Sciatic nerve (tissue), 2 donors: Measurements from ENCODE around the gene RAB3D. TPM values are rescaled to one million over a fixed set of nuclear protein-coding genes. Genes with fewer than 3 reads are reported as not detected.
"Not testable (repeated sequence)": the region's sequence is repeated elsewhere in the genome, so short reads cannot be mapped to it uniquely, and the experiment has no call there.

Source experiments
- ATAC-seq: fragments of 200-7000 bp; cut with Tn5 transposase; one replicate; pipeline ENCODE4 v1.9.1; 2020; ENCODE audit warnings: mild to moderate bottlenecking, moderate library complexity
- DNase-seq: peaks from one replicate; pipeline ENCODE4 v3.0.0-alpha.2; 2020; ENCODE audit warnings: low spot score
- intact Hi-C: fragments of 100-400 bp; cut with DNase I; formaldehyde crosslinking; loops from one replicate; pipeline ENCODE4 v1.14.2; 2022
- total RNA-seq: library from RNA; stranded (reverse); fragmentation: NEBNext Ultra II Directional; extraction: Animal tissue kit (Norgen Biotek cat#: 25700); gene quantifications from one replicate; pipeline ENCODE4 v1.2.1, GENCODE V29; 2021
- donor health status: DM: no; HTN: no; CAD: no.
- donor health status: DM: no; HTN: no; CAD: no.

Gene RAB3D
- total RNA-seq, 1 donor from 2014 or later = 25.1 TPM

DNA sequence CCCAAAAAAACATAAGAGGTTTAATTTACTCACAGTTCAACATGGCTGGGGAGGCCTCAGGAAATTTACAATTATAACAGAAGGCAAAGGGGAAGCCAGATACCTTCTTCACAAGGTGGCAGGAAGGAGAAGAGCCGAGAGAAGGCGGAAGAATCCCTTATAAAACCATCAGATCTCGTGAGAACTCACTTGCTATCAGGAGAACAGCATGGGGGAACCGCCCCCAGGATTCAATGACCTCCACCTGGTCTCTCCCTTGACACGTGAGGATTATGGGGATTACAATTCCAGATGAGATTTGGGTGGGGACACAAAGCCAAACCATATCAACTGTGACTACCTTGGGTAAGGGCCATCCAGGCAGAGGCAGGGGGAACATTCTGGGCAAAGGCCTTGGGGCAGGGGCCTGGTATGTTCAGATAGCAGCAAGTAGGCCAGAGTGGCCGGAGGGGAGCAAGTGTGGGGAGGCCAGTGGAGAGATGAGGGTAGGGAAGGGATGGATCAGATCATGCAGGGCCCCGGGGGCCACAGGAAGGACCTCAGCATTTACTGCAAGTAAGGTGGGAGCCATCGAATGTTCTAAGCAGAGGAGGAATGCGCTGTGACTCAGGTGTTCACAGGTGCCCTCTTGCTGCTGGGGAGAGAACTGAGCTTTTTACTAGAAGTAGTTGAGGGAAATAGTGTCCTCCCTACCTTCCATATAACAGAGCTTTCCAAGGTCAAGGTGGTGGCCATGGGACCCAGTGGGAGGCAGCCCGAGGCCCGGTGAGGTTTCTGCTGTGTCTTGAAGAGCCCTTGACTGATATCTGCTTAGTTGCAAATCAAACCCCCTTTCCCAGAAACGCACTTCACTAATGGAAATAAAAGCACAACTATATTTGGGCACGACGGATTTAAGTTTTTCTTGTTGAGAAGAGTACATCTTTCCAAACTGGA lies 18.0 kb downstream of the RAB3D start:
- intact Hi-C loops = no loop called here
- no peak for DNase-seq
- ATAC-seq = no peak

DNA sequence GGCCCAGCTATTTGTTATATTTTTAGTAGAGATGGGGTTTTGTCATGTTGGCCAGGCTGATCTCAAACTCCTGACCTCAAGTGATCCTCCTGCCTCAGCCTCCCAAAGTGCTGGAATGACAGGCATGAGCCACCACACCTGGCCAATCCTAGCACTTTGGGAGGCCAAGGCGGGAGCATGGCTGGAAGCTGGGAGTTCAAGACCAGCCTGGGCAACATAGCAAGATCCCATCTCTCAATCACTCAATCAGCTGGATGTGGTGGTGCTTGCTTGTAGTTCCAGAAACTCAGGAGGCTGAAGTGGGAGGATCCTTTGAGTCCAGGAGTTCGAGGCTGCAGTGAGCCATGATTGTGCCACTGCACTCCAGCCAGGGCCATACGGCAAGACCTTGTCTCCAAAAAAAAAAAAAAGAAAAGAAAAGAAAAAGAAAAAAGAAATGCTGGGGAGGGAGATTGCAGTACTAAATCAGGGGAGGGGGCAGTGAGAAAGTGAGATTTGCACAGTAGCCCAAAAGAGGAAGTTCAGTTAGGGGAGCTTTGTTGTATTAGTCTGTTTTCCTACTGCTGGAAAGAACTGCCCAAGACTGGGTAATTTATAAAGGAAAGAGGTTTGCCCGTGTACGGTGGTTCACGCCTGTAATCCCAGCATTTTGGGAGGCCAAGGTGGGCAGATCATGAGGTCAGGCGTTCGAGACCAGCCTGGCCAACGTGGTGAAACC lies 19.0 kb downstream of the RAB3D start:
- DNase-seq, intact Hi-C loops, ATAC-seq: not testable (repeated sequence)

DNA sequence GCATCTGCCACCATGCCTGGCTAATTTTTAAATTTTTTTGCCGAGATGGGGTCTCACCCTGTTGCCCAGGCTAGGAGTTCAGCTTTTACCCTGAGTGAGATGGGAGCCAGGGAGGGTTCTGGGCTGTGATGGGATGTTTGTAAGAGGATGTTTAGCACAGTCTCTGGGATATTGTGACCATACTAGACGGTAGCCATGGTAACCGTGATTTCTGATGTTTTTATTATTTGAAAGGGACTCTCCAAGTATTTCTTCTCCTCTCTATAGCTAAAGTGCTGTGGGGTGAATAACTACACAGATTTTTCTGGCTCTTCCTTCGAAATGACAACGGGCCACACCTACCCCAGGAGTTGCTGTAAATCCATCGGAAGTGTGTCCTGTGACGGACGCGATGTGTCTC lies 33.1 kb downstream of the RAB3D start:
- intact Hi-C loops = no loop called here
- DNase-seq = no peak
- ATAC-seq = no peak

DNA sequence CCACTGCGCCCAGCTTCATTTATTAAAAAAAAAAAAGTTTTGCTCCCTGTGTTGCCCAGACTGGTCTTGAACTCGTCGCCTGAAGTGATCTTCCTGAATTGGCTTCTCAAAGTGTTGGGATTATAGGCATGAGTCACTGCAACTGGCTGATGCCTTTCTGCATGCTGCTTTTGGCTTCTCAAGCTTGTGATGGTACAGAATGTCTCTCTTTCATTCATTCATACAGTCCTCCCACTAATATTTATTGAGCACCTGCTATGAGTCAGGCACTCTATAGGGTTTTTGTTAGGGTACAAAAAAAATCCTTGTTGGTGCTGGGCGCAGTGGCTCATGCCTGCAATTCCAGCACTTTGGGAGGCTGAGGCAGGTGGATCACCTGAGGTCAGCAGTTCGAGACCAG lies 34.5 kb downstream of the RAB3D start:
- intact Hi-C loops = no loop called here

DNA sequence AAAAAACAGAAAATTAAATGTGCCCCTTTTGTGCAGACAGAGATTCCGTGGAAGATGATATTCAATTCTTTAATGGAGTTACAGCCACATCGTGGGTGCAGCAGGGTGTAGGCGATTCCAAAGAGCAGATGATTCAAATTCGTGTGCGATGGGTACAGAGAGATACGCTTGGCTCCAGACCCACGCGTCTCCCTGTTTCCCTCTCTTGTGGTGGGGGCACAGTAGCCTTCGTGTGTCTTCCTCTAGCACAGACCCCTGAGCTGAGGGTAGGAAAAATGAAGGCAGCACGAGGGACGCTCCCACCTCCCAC lies 38.7 kb downstream of the RAB3D start:
- intact Hi-C loops = no loop called here
- DNase-seq = no peak
- no peak for ATAC-seq

More for the DNA sequence above, 34.5 kb downstream of the RAB3D start:
- DNase-seq = no peak
- no peak for ATAC-seq

DNA sequence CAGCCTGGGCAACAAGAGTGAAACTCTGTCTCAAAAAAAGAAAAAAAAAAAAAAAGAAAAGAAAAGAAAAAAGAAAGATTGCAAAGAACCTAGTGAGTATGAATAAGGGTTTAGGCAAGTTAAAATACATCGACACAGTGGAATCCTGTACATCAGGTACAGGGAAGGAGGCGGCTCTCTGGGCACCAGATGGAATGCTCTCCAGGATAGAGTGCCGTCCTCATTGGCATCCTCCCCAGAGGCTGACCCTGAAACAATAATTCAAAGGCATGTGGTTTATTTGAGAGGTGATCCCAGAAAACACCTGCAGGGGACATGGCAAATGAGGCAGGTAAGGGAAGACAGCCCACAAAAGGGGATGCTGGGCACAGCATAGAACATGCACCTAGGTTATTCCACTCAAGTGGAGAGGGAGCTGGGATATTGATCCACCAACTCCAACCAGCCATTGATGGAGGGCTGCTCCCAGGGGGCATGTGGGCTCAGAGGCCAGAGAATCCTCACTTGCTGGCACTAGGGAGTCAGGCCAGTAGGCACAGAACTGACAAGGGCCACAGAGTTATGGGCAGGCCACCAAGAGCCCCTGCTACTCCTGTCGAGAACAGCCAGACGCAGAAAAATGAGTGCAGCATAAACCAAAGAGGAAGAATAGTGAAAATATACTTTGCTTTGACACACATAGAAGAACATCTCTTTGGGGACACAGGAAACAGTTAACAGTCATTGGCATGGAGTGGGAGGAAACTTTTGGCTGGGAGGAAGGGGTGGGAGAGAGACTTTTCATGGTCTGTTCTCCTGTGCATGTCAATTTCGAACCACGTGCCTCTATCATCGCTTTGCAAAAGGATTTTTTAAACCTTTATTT lies 39.3 kb downstream of the RAB3D start:
- DNase-seq (no peak), ATAC-seq (no peak)
- intact Hi-C loops = loop anchor here (10.0 kb wide), 2 partner anchors 65 to 145 kb away; no protein-coding TSS in a partner anchor

DNA sequence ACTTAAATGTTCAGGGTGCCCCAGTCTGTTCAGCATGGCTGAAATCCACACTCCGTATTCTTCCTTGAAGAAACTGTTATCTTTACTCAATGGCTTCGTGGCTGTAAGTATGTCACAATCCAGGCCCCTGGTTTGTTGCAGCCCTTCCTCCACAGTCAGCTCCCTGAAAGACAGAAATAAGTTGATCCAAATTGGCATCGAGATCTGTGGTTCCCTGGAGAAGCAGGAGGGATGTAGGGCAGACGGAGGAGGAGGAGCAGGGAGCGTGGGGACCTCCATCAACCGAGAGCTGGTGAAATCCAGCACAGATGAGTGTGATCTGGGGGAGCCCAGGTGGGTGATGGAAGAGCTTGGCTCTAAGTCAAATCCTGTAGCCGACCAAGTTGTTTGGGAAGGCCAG lies 43.2 kb downstream of the RAB3D start:
- peak; percentile 58 for ATAC-seq
- intact Hi-C loops = loop anchor here (10.0 kb wide), 2 partner anchors 69 to 149 kb away; no protein-coding TSS in a partner anchor
- no peak for DNase-seq

DNA sequence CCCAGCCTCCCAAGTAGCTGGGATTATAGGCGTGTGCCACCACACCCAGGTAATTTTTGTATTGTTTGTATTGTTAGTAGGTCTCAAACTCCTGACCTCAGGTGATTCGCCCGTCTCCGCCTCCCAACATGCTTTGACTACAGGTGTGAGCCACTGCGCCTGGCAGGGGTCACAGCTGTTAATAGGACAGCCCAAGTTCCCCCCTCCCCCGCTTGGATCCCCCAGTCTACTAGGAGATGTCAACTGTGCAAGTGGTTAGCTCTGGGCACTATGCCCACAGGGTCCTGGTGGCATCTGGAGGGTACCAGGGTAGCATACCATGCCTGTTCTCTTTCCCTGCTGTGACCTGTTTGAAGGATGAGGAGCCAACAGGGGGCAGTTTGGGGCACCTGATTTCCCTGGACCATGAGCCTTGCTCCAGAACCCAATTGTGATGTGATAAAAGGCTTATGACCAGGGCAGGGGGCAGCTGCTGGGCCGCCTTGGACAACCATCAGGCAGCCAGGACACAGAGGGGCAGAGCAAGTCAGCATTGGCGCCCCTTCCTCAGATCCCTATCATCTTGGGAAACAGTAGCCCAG lies 43.7 kb downstream of the RAB3D start, which contains the start of gene TSPAN16:
TSS of gene TSPAN16 (plus strand) at position 496 of the 581 bp plus-strand sequence. CDS start 138 bp downstream, outside the sequence.
- DNase-seq (no peak), ATAC-seq (no peak)
- intact Hi-C loops = loop anchor here (10.0 kb wide), 2 partner anchors 69 to 149 kb away; no protein-coding TSS in a partner anchor

DNA sequence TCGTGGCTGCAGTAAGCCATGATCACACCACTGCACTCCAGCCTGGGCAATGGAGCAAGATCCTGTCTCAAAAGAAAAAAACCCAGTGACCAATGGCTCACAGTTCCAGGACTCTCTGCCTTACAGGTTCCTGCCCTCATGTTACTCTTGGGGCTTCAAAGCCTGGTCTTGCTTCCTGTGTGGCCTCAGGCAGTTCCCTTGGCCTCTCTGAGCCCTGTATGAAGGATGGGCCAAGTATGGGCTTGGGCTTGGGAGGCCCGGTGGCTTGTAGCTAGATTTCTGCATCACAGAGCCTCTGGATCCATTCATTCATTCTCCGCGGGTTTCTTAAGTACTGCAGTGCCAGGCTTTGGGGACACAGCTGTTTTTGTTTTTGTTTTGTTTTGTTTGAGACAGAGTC lies 44.3 kb downstream of the RAB3D start:
- no peak for DNase-seq
- intact Hi-C loops = loop anchor here (10.0 kb wide), 2 partner anchors 70 to 150 kb away; no protein-coding TSS in a partner anchor
- ATAC-seq = no peak

DNA sequence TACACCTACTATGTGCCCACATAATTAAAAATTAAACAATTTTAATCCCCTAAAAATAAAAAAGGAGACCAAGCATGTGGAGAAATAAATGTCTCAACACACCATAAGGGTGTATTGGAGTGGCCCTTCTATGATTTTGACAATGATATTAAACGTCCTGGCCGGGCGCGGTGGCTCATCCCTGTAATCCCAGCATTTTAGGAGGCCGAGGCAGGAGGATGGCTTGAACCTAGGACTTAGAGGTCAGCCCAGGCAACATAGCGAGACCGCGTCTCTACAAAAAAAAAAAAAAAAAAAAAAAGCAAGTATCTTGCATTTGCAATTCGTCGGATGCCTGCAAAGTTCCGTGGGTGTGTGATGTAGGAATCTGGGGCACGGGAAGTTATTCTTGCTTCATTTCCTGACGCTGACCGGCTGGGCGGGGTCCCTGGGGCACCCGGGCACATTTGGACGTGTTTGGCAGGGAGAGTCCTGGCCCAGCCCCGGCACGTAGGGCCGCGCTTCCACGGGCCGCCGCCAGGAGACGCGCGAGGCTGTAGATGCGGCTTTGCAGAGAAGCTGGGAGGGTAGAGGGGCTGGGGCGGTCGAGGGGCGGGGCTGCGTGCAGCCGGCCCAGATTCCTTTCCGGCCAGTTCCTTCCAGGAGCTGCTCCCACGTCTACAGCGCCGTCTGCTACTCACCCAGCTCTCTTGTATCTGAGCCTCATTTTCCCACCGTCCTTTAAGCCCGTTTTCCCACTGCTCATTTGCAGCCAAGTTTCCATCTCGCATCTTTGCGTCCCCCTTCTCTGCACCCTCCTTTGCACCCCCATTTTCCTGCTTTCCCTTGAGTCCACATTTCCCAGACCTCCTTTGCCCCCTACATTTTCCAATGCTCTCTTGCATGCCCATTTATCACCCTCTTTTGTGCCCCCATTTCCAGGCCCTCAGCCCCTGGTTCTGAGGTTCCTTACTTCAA lies 45.7 kb downstream of the RAB3D start:
- intact Hi-C loops = loop anchor here (10.0 kb wide), 2 partner anchors 71 to 151 kb away; no protein-coding TSS in a partner anchor
- peak; percentile 97 for ATAC-seq
- peak; percentile 96 for DNase-seq

DNA sequence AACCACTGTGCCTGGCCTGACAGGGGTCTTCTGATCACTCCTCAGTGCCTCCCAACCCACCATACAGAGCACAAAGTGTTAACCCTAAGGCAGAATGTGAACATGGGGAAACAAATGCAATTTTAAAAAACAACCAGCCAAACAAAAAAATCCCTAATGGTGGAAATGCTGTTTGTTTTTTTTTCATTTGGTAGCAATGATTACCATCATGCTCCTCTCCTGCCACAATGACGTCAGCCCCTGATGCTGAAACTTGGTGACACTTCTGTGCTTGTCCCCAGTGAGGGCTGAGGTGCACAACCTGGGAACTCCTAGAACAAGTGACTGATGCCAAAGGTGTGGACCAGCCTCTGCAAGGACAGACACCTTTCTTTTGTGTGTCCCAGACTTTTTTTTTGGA lies 47.5 kb downstream of the RAB3D start:
- intact Hi-C loops = loop anchor here (10.0 kb wide), 2 partner anchors 73 to 153 kb away; no protein-coding TSS in a partner anchor
- ATAC-seq (no peak), DNase-seq (no peak)

DNA sequence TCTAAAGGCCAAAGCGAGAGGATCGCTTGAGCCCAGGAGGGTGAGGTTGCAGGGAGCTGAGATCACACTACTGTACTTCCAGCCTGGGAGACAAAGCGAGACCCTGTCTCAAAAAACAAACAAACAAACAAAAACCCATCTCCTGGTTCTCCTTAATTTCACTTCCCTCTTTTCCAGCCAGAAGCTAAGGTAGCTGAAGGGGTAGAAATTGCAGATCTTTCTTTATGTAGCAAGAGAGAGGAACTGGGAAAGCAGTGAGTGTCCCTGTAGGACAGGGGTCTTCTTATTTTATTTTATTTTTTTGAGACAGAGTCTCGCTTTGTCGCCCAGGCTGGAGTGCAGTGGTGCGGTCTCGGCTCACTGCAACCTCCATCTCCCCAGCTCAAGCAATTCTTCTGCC lies 48.0 kb downstream of the RAB3D start:
- DNase-seq (no peak), ATAC-seq (no peak)
- intact Hi-C loops = loop anchor here (10.0 kb wide), 2 partner anchors 73 to 153 kb away; no protein-coding TSS in a partner anchor

DNA sequence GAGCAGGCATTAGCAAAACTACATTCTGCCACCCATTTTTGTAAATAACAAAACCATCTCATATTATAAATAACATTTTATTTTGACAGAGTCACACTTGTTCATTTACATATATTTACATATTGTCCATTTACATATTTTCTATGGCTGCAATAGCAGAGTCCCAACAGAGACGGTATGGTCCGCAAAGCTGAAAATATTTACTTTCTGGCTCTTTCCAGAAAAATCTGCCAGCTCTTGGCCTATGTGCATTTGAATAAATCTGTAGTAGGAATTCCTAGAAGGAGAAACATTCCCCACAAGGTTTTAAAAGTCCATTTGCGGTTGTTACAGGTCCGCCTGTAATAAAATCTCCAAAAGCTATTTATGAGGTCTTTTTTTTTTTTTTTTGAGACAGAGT lies 49.2 kb downstream of the RAB3D start:
- no peak for ATAC-seq

DNA sequence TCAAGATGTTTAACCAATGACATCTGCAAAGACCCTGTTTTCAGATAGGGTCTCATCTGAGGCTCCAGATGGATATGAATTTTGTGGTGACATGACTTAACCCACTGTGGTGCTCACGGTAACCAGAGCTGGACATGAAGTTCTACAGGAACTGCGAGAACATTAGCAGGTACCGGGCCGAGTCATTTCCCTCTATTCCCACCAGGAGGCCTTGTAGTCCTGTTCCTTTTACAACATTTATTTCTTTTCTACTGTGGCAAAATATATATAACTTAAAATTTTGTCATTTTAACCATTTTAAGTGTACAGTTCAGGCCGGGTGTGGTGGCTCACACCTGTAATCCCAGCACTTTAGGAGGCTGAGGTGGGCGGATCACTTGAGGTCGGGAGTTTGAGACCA lies 51.1 kb downstream of the RAB3D start:
- intact Hi-C loops = no loop called here
- no peak for DNase-seq
- no peak for ATAC-seq

More for the DNA sequence above, 49.2 kb downstream of the RAB3D start:
- intact Hi-C loops = loop anchor here (10.0 kb wide), 2 partner anchors 75 to 155 kb away; no protein-coding TSS in a partner anchor
- no peak for DNase-seq

DNA sequence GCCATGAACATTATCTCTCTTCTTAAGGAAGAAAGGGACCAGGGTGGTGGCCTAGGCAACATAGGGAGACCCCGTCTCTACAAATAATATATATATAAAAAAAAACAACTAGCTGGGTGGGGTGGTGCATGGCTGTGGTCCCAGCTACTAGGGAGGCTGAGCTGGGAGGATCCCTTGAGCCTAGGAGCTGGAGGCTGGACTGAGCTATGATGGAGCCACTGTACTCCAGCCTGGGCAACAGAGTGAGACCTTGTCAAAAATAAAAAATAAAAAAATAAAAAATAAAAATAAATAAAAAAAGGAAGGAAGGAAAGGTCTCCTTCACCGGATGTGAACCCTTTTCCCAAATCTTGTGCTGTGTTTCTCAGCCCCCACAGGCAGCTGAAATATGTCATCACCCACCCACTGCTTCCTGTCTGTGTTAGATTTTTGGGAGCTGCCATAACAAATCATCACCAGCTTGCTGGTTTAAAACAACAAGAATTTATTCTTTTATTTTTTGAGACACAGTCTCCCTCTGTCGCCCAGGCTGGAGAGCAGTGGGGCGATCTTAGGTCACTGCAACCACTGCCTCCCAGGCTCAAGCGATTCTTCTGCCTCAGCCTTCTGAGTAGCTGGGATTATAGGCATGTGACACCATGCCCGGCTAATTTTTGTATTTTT lies 53.0 kb downstream of the RAB3D start:
- ATAC-seq (peak; percentile 45), DNase-seq (no peak)
- intact Hi-C loops = no loop called here

DNA sequence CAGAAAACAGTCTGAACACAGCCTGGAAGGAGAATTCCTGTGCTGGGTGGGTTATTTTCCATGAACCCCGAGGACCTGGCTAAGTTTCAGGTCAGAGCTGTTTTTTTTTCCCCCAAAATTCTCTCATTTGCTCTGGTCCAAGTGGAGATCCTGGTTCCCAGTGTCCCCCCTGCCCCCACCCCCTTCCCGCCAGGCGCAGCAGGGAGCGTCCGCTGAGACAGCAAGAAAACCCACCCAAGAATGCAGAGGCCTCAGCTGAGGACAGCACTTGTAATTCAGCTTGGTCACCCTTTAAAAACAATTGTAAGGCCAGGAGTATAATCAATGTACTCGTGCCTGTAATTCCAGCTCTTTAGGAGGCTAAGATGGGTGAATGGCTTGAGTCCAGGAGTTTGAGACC lies 54.9 kb downstream of the RAB3D start:
- intact Hi-C loops = no loop called here
- ATAC-seq (peak; percentile 56), DNase-seq (no peak)
